Ovary (tissue), 3 donors: ENCODE results near the gene CCT7.

Experiments
- POLR2A ChIP-seq: fragments of 450-650 bp; IDR thresholded peaks from one replicate; pipeline ENCODE4 v1.6.1; 2017; ENCODE audit warnings: antibody characterized with exemption, mild to moderate bottlenecking, moderate library complexity
- TF ChIP-seq, protein P1 (sequence below), 3 donors: fragments of 450-650 bp in 2 of 3; fragments of 200-600 bp in 1 of 3; IDR thresholded peaks; one replicate each; pipeline versions ENCODE4 v1.5.1 to v1.8.0; 2016 to 2022; ENCODE audit warnings: antibody characterized with exemption in 3 of 3, mild to moderate bottlenecking in 1 of 3
- donor health status: DM: no; HTN: no; CAD: no.

DNA sequence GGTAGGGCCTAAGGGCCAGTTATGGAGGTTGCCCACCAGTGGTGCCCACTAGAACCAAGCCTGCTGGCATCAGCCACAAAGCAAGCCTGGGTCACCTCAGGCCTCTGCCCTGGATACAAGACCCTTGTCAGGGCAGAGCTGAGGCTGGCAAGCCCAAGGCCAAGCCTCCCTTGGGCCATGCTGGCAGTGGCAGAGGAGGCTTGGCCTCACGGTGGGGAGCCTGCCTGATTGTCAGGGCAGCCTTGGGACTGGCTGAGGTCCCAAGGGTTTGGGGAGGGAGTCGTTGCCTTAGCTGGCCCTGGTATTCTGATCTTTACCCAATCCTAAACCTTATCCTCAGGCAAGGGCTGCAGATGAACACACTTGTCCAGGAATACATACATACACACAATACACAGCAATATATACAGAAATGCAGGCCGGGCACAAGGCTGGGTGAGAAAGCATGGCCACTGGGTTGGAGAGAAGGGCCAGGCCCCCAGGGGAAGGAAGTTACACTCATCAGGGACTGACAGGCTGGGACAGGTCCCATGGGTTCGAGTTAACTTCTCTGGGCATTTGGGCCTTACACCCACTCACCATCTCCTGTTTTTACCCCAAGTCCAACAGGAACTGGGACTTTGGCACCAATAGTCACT is 21.0 kb downstream of the CCT7 start:
- TF ChIP-seq, protein P1, sequence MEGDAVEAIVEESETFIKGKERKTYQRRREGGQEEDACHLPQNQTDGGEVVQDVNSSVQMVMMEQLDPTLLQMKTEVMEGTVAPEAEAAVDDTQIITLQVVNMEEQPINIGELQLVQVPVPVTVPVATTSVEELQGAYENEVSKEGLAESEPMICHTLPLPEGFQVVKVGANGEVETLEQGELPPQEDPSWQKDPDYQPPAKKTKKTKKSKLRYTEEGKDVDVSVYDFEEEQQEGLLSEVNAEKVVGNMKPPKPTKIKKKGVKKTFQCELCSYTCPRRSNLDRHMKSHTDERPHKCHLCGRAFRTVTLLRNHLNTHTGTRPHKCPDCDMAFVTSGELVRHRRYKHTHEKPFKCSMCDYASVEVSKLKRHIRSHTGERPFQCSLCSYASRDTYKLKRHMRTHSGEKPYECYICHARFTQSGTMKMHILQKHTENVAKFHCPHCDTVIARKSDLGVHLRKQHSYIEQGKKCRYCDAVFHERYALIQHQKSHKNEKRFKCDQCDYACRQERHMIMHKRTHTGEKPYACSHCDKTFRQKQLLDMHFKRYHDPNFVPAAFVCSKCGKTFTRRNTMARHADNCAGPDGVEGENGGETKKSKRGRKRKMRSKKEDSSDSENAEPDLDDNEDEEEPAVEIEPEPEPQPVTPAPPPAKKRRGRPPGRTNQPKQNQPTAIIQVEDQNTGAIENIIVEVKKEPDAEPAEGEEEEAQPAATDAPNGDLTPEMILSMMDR (IDR thresholded peaks at IDR 0.05) = no peak
- no peak for TF ChIP-seq POLR2A
